Astrocyte (in vitro differentiated cells and primary cell): Measurements from ENCODE around the gene MAGI1. TPM values are rescaled to one million over a fixed set of nuclear protein-coding genes. Genes with fewer than 3 reads are reported as not detected.

Source experiments
- DNase-seq: peaks from one replicate; pipeline ENCODE4 v3.0.0-alpha.2; 2010; ENCODE audit warnings: low read depth
- FAIRE-seq: peaks from 2 replicates; lab custom pipeline; 2011; peaks lifted over from hg19 to GRCh38; lab: Jason Lieb, UNC
- H2AFZ ChIP-seq: 2 replicates; pipeline ENCODE4 v1.6.0; 2012; ENCODE audit warnings: low read depth, low read length, inconsistent platforms
- H3K27ac ChIP-seq: 2 replicates; pipeline ENCODE4 v1.5.1; 2011; ENCODE audit warnings: low read depth, low read length, inconsistent platforms
- H3K27me3 ChIP-seq: 2 replicates; pipeline ENCODE4 v1.6.0; 2011; ENCODE audit warnings: low read length, inconsistent platforms; ENCODE audit not compliant: insufficient read depth
- H3K36me3 ChIP-seq: 2 replicates; pipeline ENCODE4 v1.5.1; 2011; ENCODE audit warnings: low read length, inconsistent platforms; ENCODE audit not compliant: insufficient read depth
- H3K4me1 ChIP-seq: 2 replicates; pipeline ENCODE4 v1.5.1; 2011; ENCODE audit warnings: low read length, inconsistent platforms; ENCODE audit not compliant: insufficient read depth
- H3K4me2 ChIP-seq: 2 replicates; pipeline ENCODE4 v1.6.0; 2012; ENCODE audit warnings: low read length, inconsistent platforms
- H3K4me3 ChIP-seq: 2 replicates; pipeline ENCODE4 v1.5.1; 2011; ENCODE audit warnings: low read depth, mild to moderate bottlenecking, low read length, inconsistent platforms; ENCODE audit not compliant: insufficient read depth
- H3K79me2 ChIP-seq: 2 replicates; pipeline ENCODE4 v1.6.0; 2012; ENCODE audit warnings: mild to moderate bottlenecking, low read length, inconsistent platforms; ENCODE audit not compliant: insufficient read depth
- H3K9ac ChIP-seq: 2 replicates; pipeline ENCODE4 v1.6.0; 2012; ENCODE audit warnings: mild to moderate bottlenecking, low read length, inconsistent platforms
- H3K9me3 ChIP-seq: 2 replicates; pipeline ENCODE4 v1.5.1; 2012; ENCODE audit warnings: low read depth, mild to moderate bottlenecking, low read length, inconsistent platforms; ENCODE audit not compliant: insufficient read depth
- H4K20me1 ChIP-seq: 2 replicates; pipeline ENCODE4 v1.6.0; 2012; ENCODE audit warnings: low read length, inconsistent platforms; ENCODE audit not compliant: insufficient read depth
- H3K27ac Mint-ChIP-seq: one replicate; pipeline ENCODE4 v1.8.0; 2021; ENCODE audit warnings: mild to moderate bottlenecking, mixed read lengths; ENCODE audit not compliant: unreplicated experiment
- H3K27me3 Mint-ChIP-seq: one replicate; pipeline ENCODE4 v1.8.0; 2021; ENCODE audit warnings: low read depth, mixed read lengths; ENCODE audit not compliant: unreplicated experiment
- H3K36me3 Mint-ChIP-seq: one replicate; pipeline ENCODE4 v1.8.0; 2021; ENCODE audit warnings: low read depth, mixed read lengths; ENCODE audit not compliant: unreplicated experiment
- H3K4me1 Mint-ChIP-seq: one replicate; pipeline ENCODE4 v1.8.0; 2021; ENCODE audit warnings: low read depth, mixed read lengths; ENCODE audit not compliant: unreplicated experiment
- H3K4me3 Mint-ChIP-seq: one replicate; pipeline ENCODE4 v1.8.0; 2021; ENCODE audit warnings: mild to moderate bottlenecking, moderate library complexity, mixed read lengths; ENCODE audit not compliant: unreplicated experiment
- H3K9me3 Mint-ChIP-seq: one replicate; pipeline ENCODE4 v1.8.0; 2021; ENCODE audit warnings: mild to moderate bottlenecking, mixed read lengths; ENCODE audit not compliant: unreplicated experiment
- CTCF ChIP-seq: IDR thresholded peaks from 2 replicates; pipeline ENCODE4 v1.5.1; 2011; ENCODE audit warnings: low read depth, mild to moderate bottlenecking, inconsistent platforms, low read length, moderate library complexity; ENCODE audit not compliant: insufficient read depth
- EZH2 ChIP-seq: IDR thresholded peaks from 2 replicates; pipeline ENCODE4 v1.6.1; 2012; ENCODE audit warnings: mild to moderate bottlenecking, low read length, inconsistent platforms; ENCODE audit not compliant: insufficient read depth
- total RNA-seq: library from RNA; stranded (reverse); gene quantifications from 2 replicates; pipeline ENCODE4 v1.2.1, GENCODE V29; 2021

MAGI1 gene
- total RNA-seq, 1 donor from 2014 or later = 31.8 TPM

- Histone ChIP-seq H3K9ac (no peak overlapping the region), H4K20me1 (peaks cover 60% of the 10 kb centered on the region), H3K27ac (no peak overlapping the region), H3K4me1 (peaks cover 11% of the 10 kb centered on the region), H3K4me3 (no peak overlapping the region), H3K36me3 (no peaks in the 10 kb centered on the region), H3K27me3 (no peaks in the 10 kb centered on the region), H3K79me2 (peaks cover 11% of the 10 kb centered on the region), H2AFZ (no peak overlapping the region), H3K4me2 (no peak overlapping the region), H3K9me3 (no peaks in the 10 kb centered on the region)
- peaks cover 36% of the 10 kb centered on the region for H3K4me1 Mint-ChIP-seq
- H3K27me3 Mint-ChIP-seq = no peaks in the 10 kb centered on the region
- no peaks in the 10 kb centered on the region for H3K36me3 Mint-ChIP-seq
- peak; percentile 49 for DNase-seq
- H3K27ac Mint-ChIP-seq = no peak overlapping the region
- no peaks in the 10 kb centered on the region for H3K9me3 Mint-ChIP-seq
- peak; percentile 75 for FAIRE-seq
- H3K4me3 Mint-ChIP-seq = no peak overlapping the region
- TF ChIP-seq CTCF (no peak), EZH2 (no peak)
Observed at GRCh38 chr3:65995030-65995429, 43.7 kb downstream of the MAGI1 start.

DNA sequence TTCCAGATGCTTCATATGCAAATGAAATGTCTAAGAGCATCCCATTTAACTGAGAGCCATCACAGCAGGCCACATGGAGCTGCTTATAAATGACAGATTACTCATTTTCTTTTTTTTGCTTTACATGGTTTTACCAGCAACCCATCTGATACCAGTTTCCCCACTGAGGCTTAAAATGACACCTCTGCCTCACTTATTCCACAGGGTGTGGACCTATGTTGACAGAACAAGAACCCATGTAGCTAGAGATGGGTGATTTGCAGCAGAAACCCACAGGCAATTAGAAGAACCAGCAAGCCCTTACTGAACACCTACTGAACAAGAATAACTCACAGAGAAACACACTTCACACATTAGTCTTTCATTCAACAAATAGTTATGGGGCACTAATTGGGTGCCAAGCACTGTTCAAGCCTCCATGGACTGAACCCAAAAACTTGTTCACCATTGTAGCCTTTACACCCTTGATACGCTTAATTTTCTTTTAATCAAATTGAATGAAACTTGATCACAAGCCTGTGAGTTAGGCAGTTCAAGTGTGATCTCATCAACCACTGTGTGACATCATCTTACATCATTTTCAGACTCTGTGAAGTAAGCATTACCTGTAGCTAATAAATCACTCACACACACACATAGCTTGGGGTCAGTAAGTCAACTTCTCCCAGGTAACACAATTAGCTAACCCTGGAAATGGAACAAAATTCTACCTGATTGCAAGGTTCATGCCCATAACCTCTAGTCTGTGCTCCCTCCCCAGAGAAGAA lies 45.4 kb downstream of the MAGI1 start:
- H3K9me3 Mint-ChIP-seq = no peaks in the 10 kb centered on the region
- no peaks in the 10 kb centered on the region for H3K36me3 ChIP-seq
- no peaks in the 10 kb centered on the region for H3K9me3 ChIP-seq
- no peak overlapping the region for H3K4me2 ChIP-seq
- peak overlapping the region; percentile 24 for H3K27ac Mint-ChIP-seq
- no peak overlapping the region for H3K4me3 Mint-ChIP-seq
- H3K4me1 ChIP-seq = peaks cover 11% of the 10 kb centered on the region
- H3K4me3 ChIP-seq = no peak overlapping the region
- H2AFZ ChIP-seq = no peak overlapping the region
- peaks cover 53% of the 10 kb centered on the region for H4K20me1 ChIP-seq
- H3K27ac ChIP-seq = no peak overlapping the region
- peaks cover 35% of the 10 kb centered on the region for H3K4me1 Mint-ChIP-seq
- no peak overlapping the region for H3K9ac ChIP-seq
- FAIRE-seq (no peak), DNase-seq (no peak)
- H3K79me2 ChIP-seq = peaks cover 8% of the 10 kb centered on the region
- no peaks in the 10 kb centered on the region for H3K27me3 Mint-ChIP-seq
- no peaks in the 10 kb centered on the region for H3K27me3 ChIP-seq
- TF ChIP-seq EZH2 = no peak
- no peak for TF ChIP-seq CTCF
- peaks cover 2% of the 10 kb centered on the region for H3K36me3 Mint-ChIP-seq

- Histone ChIP-seq H3K9ac (no peak overlapping the region), H3K9me3 (no peaks in the 10 kb centered on the region), H3K79me2 (peaks cover 5% of the 10 kb centered on the region), H2AFZ (no peak overlapping the region), H3K4me3 (no peak overlapping the region), H4K20me1 (peaks cover 58% of the 10 kb centered on the region), H3K4me1 (peaks cover 8% of the 10 kb centered on the region), H3K4me2 (no peak overlapping the region), H3K27me3 (no peaks in the 10 kb centered on the region), H3K27ac (no peak overlapping the region), H3K36me3 (no peaks in the 10 kb centered on the region)
- no peak for FAIRE-seq
- H3K27ac Mint-ChIP-seq = no peak overlapping the region
- peaks cover 32% of the 10 kb centered on the region for H3K4me1 Mint-ChIP-seq
- no peak overlapping the region for H3K4me3 Mint-ChIP-seq
- H3K36me3 Mint-ChIP-seq = peaks cover 2% of the 10 kb centered on the region
- no peaks in the 10 kb centered on the region for H3K27me3 Mint-ChIP-seq
- DNase-seq = peak; percentile 32
- TF ChIP-seq EZH2 = no peak
- no peak for TF ChIP-seq CTCF
- no peaks in the 10 kb centered on the region for H3K9me3 Mint-ChIP-seq
Observed at GRCh38 chr3:65992106-65992505, 46.6 kb downstream of the MAGI1 start.
